MM.1S (cell line): ENCODE data around the gene KLHDC7B.

ENCODE experiments used
- EZH2 ChIP-seq: fragments of 300-600 bp; sonication (generic); optimal IDR thresholded peaks from 2 replicates; pipeline ENCODE3; 2017; ENCODE audit warnings: low read depth, mild to moderate bottlenecking, antibody characterized with exemption, low read length, mixed read lengths
- EZH2phosphoT487 ChIP-seq: fragments of 300-600 bp; sonication (generic); IDR thresholded peaks from 2 replicates; pipeline ENCODE4 v1.6.1; 2018; ENCODE audit warnings: antibody characterized with exemption, low read length
- TF ChIP-seq, protein P1 (sequence below): fragments of 300-600 bp; sonication (generic); IDR thresholded peaks from 2 replicates; pipeline ENCODE4 v1.5.1; 2016; ENCODE audit warnings: antibody characterized with exemption, low read length, mixed read lengths

DNA sequence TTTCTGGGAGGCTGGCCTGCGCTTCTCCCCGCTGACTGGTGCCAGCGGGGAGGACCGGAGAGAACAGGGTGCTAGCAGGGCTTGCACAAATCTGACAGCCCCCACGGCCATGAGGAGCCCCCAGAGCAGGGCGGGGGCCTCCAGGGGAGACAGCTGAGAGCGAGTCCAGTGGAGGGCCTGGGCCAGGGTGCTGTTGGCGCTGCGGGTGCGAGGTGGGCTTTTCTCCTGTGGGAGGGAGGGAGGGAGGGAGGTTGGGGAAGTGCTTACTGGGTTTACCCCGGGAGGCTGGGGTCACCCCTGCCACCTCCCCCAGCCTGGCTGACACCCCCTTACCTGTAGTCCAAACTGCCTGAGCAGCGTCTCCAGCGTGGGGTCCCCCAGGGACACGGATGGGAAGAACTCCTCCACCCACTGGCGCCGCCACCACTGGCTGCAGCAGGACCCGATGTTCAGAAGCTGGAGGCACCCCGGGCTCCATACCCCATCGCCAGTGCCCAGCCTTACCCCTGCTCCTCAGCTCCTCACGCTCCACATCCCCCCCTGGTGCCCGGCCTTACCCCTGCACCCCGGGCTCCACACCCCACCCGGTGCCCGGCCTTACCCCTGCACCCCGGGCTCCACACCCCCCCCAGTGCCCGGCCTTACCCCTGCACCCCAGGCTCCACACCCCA is 42.1 kb upstream of the KLHDC7B start:
- TF ChIP-seq, protein P1, sequence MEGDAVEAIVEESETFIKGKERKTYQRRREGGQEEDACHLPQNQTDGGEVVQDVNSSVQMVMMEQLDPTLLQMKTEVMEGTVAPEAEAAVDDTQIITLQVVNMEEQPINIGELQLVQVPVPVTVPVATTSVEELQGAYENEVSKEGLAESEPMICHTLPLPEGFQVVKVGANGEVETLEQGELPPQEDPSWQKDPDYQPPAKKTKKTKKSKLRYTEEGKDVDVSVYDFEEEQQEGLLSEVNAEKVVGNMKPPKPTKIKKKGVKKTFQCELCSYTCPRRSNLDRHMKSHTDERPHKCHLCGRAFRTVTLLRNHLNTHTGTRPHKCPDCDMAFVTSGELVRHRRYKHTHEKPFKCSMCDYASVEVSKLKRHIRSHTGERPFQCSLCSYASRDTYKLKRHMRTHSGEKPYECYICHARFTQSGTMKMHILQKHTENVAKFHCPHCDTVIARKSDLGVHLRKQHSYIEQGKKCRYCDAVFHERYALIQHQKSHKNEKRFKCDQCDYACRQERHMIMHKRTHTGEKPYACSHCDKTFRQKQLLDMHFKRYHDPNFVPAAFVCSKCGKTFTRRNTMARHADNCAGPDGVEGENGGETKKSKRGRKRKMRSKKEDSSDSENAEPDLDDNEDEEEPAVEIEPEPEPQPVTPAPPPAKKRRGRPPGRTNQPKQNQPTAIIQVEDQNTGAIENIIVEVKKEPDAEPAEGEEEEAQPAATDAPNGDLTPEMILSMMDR: no peak
- no peak for TF ChIP-seq EZH2
- TF ChIP-seq EZH2phosphoT487: no peak
